Measurements from ENCODE around the gene CHCHD10. TPM values are rescaled to one million over a fixed set of nuclear protein-coding genes. Genes with fewer than 3 reads are reported as not detected.
A peak's percentile ranks its signal among the peaks of the same experiment; 100 is the strongest.

The CHCHD10 gene
- total RNA-seq, 1 experiment from 2014 or later, result 117 TPM

DNA sequence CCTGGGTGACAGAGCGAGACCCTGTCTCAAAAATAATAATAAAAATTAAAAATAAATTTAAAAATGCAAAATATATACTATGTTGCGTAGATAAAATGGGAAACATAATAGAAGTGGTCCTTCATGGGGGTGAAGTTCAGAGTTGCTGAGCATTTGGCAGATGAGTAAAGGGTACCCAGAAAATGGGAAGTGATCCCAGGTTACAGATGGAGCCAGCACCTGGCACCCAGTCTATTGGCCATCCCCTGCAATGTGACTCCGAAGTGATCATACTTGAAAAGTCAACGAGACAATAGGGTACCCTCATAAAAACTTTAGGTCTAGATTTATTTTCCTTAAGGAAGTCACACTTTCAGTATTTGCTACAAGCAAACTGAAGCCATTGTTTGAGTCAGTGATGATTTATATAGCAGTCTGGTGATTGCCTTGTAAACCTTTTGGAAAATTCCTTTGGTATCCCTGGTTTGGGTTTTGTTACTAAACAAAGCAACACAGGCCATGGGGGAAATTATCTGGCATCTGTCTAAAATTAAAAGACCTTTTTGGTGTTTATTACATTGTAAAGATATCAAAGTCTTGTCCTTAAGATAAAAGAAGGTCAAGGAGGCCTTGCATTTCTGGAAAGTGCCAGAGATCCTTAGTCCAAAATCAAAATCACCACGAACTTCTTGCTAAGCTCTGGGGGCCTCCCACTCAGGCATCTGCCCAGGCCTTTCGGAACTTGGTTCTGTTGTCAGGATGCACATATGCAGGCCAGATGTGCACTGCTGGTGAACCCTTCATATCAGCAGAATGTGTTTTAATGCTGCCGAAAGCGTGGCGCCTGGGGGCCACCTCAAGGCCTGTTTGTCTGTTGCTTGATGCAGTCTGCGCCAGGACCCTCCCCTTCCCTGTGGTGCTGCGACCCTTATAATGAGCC, 23.3 kb upstream of the CHCHD10 start:
- TF ChIP-seq CTCF (conservative IDR thresholded peaks at IDR 0.05; ENCODE audit: low read depth, low read length) (no peak), EZH2 (IDR thresholded peaks at IDR 0.05; ENCODE audit: borderline replicate concordance, low read depth, low read length, poor library complexity, severe bottlenecking) (no peak)
- Histone ChIP-seq H3K9me3 (ENCODE audit: low read depth, low read length, poor library complexity, severe bottlenecking) (no peaks in the 10 kb centered on the region), H3K4me3 (ENCODE audit: low read depth, low read length, poor library complexity, severe bottlenecking) (no peak overlapping the region), H3K27ac (ENCODE audit: low read depth, low read length, poor library complexity, severe bottlenecking) (no peak overlapping the region), H3K4me1 (ENCODE audit: insufficient read depth, low read length, poor library complexity, severe bottlenecking) (peaks cover 11% of the 10 kb centered on the region), H3K27me3 (replicated peaks; ENCODE audit: insufficient read depth, low read depth, low read length, poor library complexity) (no peaks in the 10 kb centered on the region), H3K36me3 (ENCODE audit: insufficient read depth, low read length, poor library complexity, severe bottlenecking) (peaks cover 26% of the 10 kb centered on the region)
- no TSS peak for BruUV-seq (replicated peaks)
- intact Hi-C loops (cut with micrococcal nuclease; ENCODE audit: unreplicated experiment), result no loop called here
- ChIA-PET CTCF (no interaction called here), POLR2A (ENCODE audit: low non-redundant PET) (no interaction called here)
- DNase-seq (ENCODE audit: low spot score), result no peak

- Histone ChIP-seq H3K27me3 (replicated peaks; ENCODE audit: insufficient read depth, low read depth, low read length, poor library complexity) (no peaks in the 10 kb centered on the region), H3K36me3 (ENCODE audit: insufficient read depth, low read length, poor library complexity, severe bottlenecking) (peaks cover 21% of the 10 kb centered on the region), H3K4me1 (ENCODE audit: insufficient read depth, low read length, poor library complexity, severe bottlenecking) (peaks cover 11% of the 10 kb centered on the region), H3K27ac (ENCODE audit: low read depth, low read length, poor library complexity, severe bottlenecking) (no peak overlapping the region), H3K9me3 (ENCODE audit: low read depth, low read length, poor library complexity, severe bottlenecking) (no peaks in the 10 kb centered on the region), H3K4me3 (ENCODE audit: low read depth, low read length, poor library complexity, severe bottlenecking) (no peak overlapping the region)
- CTCF ChIA-PET, result no interaction called here
- intact Hi-C loops (cut with micrococcal nuclease; ENCODE audit: unreplicated experiment), result no loop called here
- POLR2A ChIA-PET (ENCODE audit: low non-redundant PET), result interaction anchor here (0.6 kb wide), 1 partner anchor 1196 kb away, joined by 4 read pairs; no protein-coding TSS in a partner anchor
- no TSS peak for BruUV-seq (replicated peaks)
- no peak for DNase-seq (ENCODE audit: low spot score)
- TF ChIP-seq EZH2 (IDR thresholded peaks at IDR 0.05; ENCODE audit: borderline replicate concordance, low read depth, low read length, poor library complexity, severe bottlenecking) (no peak), CTCF (conservative IDR thresholded peaks at IDR 0.05; ENCODE audit: low read depth, low read length) (0 out of 2 replicates have a peak, but pooled peaks have one; percentile 12)
Measured at GRCh38 chr22:23789638-23790037, 21.9 kb upstream of the CHCHD10 start.

- intact Hi-C loops (cut with micrococcal nuclease; ENCODE audit: unreplicated experiment), result no loop called here
- H3K36me3 ChIP-seq (ENCODE audit: insufficient read depth, low read length, poor library complexity, severe bottlenecking), result peaks cover 15% of the 10 kb centered on the region
- no TSS peak for BruUV-seq (replicated peaks)
- H3K27ac ChIP-seq (ENCODE audit: low read depth, low read length, poor library complexity, severe bottlenecking), result no peak overlapping the region
- no peaks in the 10 kb centered on the region for H3K27me3 ChIP-seq (replicated peaks; ENCODE audit: insufficient read depth, low read depth, low read length, poor library complexity)
- POLR2A ChIA-PET (ENCODE audit: low non-redundant PET), result no interaction called here
- DNase-seq (ENCODE audit: low spot score), result no peak
- no peaks in the 10 kb centered on the region for H3K9me3 ChIP-seq (ENCODE audit: low read depth, low read length, poor library complexity, severe bottlenecking)
- peaks cover 11% of the 10 kb centered on the region for H3K4me1 ChIP-seq (ENCODE audit: insufficient read depth, low read length, poor library complexity, severe bottlenecking)
- CTCF ChIA-PET, result no interaction called here
- no peak overlapping the region for H3K4me3 ChIP-seq (ENCODE audit: low read depth, low read length, poor library complexity, severe bottlenecking)
- no peak for TF ChIP-seq EZH2 (IDR thresholded peaks at IDR 0.05; ENCODE audit: borderline replicate concordance, low read depth, low read length, poor library complexity, severe bottlenecking)
- no peak for TF ChIP-seq CTCF (conservative IDR thresholded peaks at IDR 0.05; ENCODE audit: low read depth, low read length)
Measured at GRCh38 chr22:23789121-23789520, 21.3 kb upstream of the CHCHD10 start.
